Ovary (tissue), 3 donors: ENCODE results near the gene AMY1A.
"Not testable (repeated sequence)": the region's sequence is repeated elsewhere in the genome, so short reads cannot be mapped to it uniquely, and the experiment has no call there.

Source experiments
- CTCF ChIP-seq, 3 donors: fragments of 450-650 bp in 2 of 3; fragments of 200-600 bp in 1 of 3; IDR thresholded peaks; one replicate each; pipeline versions ENCODE4 v1.5.1 to v1.8.0; 2016 to 2022; ENCODE audit warnings: antibody characterized with exemption in 3 of 3, mild to moderate bottlenecking in 1 of 3
- EP300 ChIP-seq: sonication (generic); formaldehyde crosslinking; IDR thresholded peaks from one replicate; pipeline ENCODE4 v1.6.1; 2017; ENCODE audit warnings: antibody characterized with exemption
- donor health status: DM: no; HTN: no; CAD: no.

DNA sequence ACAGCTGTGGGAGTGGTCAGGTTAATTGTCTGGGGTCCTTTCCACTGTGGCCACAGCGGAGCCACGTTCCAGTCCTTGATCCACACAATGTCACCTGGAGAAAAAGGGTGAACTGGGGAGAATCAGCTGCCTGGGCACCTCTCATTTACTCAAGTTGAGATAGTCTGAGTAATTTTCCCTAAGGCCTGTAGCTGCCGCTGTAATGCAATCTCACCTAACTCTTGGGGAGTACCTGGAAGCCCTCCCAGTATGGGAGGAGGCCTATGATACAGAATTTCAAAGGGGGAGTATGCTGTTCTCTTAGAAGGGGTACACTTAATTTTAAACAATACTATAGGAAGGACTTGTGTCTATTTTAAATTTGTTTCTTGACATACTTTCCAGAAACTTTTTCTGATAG lies 5.3 kb upstream of the AMY1A start:
- TF ChIP-seq CTCF (IDR thresholded peaks at IDR 0.05); EP300: not testable (repeated sequence)
